Ishikawa (cell line): Measurements from ENCODE around the gene CLSTN2.

Source experiments
- CEBPB ChIP-seq: IDR thresholded peaks from 2 replicates; pipeline ENCODE4 v1.6.1; 2012
- CREB1 ChIP-seq: IDR thresholded peaks from 2 replicates; pipeline ENCODE4 v1.6.1; 2012; ENCODE audit warnings: low read depth
- EGR1 ChIP-seq: IDR thresholded peaks from 2 replicates; pipeline ENCODE4 v1.6.1; 2012
- EP300 ChIP-seq: IDR thresholded peaks from 2 replicates; pipeline ENCODE4 v1.6.1; 2012; ENCODE audit warnings: borderline replicate concordance
- FOXM1 ChIP-seq: IDR thresholded peaks from 2 replicates; pipeline ENCODE4 v1.6.1; 2012; ENCODE audit warnings: low read depth, borderline replicate concordance
- NFIC ChIP-seq: IDR thresholded peaks from 2 replicates; pipeline ENCODE4 v1.6.1; 2012
- RAD21 ChIP-seq: IDR thresholded peaks from 2 replicates; pipeline ENCODE4 v1.6.1; 2012; ENCODE audit warnings: low read depth
- TAF1 ChIP-seq: IDR thresholded peaks from 2 replicates; pipeline ENCODE4 v1.6.1; 2012; ENCODE audit warnings: low read depth, mild to moderate bottlenecking
- TCF12 ChIP-seq: IDR thresholded peaks from 2 replicates; pipeline ENCODE4 v1.6.1; 2012; ENCODE audit warnings: low read depth
- TEAD4 ChIP-seq: IDR thresholded peaks from 2 replicates; pipeline ENCODE4 v1.6.1; 2012
- YY1 ChIP-seq: IDR thresholded peaks from 2 replicates; pipeline ENCODE4 v1.6.1; 2012; ENCODE audit warnings: low read depth
- ZBTB7A ChIP-seq: IDR thresholded peaks from 2 replicates; pipeline ENCODE4 v1.6.1; 2012; ENCODE audit warnings: low read depth
- TF ChIP-seq, protein P1 (sequence below): IDR thresholded peaks from 2 replicates; pipeline ENCODE4 v1.6.1; 2012; ENCODE audit warnings: low read depth, mild to moderate bottlenecking
- TF ChIP-seq, protein P2 (sequence below): IDR thresholded peaks from 2 replicates; pipeline ENCODE4 v1.6.1; 2012
- TF ChIP-seq, protein P3 (sequence below): IDR thresholded peaks from 2 replicates; pipeline ENCODE4 v1.6.1; 2012

The CLSTN2 gene

DNA sequence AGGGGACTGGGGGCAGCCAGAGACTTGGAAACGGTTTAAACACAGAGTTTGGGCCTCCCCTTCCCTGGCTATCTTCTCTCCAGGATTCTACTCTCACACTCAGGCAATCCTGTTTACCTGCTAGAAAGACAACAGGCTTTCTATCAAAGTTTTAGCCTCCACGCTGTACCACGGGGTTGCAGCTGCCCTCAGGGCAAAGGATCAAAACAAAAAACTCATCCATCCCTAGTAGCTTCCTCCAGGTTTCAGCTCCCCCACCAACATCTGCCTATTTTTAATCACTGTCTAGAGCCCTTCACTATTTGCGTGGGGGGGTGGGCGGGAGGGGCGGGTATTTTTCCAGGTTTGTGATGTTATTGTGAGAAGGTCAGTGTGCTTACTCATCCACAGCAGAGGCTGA is 456.1 kb downstream of the CLSTN2 start:
- TF ChIP-seq EP300 (no peak), FOXM1 (no peak), TAF1 (no peak), YY1 (no peak), ZBTB7A (no peak), CREB1 (no peak), TEAD4 (no peak), EGR1 (no peak)

DNA sequence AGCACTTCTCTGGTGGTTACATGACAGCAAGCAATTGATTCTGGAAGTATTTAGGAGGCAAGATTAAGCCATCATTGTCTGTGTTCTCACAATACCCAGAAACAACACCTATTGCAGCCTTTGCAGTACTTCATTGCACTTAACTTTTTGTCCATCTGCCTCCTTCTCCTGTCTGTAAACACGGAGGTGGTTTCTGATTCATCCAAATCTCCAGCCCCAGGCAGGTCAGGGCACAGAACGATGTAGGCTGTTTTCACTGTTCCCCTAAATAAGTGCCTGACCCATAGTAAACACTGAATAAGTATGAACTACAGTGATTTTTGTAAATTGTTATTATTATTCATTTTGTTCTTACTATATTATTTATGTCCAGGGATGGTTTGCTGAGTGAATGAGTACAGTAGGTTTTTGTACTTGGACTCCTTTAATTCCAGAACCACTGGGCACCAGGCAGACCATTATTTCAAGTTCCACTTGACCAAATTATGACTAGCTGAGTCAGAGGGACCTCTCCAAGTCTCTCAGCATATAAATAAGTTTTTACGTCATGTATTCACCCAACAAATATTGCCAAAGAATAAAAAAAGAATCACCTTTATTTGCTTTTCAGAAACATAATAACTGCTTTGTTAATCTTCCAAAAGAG is 459.6 kb downstream of the CLSTN2 start:
- TF ChIP-seq FOXM1 (no peak), TAF1 (no peak), YY1 (no peak), EP300 (no peak), TCF12 (no peak), ZBTB7A (no peak), EGR1 (no peak), CEBPB (no peak), CREB1 (no peak)

DNA sequence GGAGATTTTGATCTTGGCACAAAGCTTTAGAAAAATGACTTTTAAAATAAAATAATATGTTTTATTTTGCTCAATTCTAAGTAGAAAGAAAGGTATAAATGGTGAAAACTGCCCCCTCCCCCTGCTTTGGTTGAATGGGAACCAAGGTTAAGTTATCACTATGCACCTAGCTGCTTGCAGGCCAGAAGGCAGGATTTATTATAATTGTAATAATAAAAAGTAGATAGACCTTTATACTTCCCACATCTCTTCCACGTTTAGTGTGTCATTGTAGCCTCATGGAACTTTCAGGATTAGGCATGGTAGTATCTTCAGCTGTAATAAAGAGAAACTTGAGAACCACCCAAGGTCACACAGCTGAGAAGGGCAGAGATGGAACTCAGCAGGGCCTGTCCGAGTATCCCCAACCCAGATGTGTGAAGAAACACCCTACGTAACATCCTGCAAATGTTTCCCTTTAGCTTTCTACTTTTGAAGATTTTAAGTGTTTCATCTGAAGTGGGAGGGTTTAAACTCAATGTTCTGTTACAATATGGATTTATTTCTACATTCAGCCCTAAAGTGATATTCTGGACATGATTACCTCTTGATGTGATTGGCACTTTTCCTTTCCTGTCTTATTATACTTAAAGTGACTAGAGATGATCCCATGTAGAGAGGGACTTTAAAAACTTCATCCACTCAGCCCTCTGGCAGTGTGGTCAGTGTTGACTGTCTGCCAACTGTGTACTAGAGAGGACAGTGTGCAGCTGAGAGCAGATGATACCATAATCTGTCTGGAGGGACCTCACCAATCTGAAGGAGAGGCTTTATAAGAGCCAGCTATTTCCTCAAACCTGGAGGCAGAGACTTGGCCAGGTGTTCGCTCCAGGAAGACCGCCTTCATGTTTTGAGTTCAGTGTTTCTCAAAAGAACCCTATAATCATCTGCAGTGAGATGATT is 460.4 kb downstream of the CLSTN2 start:
- TF ChIP-seq, protein P1, sequence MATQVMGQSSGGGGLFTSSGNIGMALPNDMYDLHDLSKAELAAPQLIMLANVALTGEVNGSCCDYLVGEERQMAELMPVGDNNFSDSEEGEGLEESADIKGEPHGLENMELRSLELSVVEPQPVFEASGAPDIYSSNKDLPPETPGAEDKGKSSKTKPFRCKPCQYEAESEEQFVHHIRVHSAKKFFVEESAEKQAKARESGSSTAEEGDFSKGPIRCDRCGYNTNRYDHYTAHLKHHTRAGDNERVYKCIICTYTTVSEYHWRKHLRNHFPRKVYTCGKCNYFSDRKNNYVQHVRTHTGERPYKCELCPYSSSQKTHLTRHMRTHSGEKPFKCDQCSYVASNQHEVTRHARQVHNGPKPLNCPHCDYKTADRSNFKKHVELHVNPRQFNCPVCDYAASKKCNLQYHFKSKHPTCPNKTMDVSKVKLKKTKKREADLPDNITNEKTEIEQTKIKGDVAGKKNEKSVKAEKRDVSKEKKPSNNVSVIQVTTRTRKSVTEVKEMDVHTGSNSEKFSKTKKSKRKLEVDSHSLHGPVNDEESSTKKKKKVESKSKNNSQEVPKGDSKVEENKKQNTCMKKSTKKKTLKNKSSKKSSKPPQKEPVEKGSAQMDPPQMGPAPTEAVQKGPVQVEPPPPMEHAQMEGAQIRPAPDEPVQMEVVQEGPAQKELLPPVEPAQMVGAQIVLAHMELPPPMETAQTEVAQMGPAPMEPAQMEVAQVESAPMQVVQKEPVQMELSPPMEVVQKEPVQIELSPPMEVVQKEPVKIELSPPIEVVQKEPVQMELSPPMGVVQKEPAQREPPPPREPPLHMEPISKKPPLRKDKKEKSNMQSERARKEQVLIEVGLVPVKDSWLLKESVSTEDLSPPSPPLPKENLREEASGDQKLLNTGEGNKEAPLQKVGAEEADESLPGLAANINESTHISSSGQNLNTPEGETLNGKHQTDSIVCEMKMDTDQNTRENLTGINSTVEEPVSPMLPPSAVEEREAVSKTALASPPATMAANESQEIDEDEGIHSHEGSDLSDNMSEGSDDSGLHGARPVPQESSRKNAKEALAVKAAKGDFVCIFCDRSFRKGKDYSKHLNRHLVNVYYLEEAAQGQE = no peak
- no peak for TF ChIP-seq CREB1
- TF ChIP-seq, protein P2, sequence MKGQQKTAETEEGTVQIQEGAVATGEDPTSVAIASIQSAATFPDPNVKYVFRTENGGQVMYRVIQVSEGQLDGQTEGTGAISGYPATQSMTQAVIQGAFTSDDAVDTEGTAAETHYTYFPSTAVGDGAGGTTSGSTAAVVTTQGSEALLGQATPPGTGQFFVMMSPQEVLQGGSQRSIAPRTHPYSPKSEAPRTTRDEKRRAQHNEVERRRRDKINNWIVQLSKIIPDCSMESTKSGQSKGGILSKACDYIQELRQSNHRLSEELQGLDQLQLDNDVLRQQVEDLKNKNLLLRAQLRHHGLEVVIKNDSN = no peak
- TF ChIP-seq RAD21 = no peak
- no peak for TF ChIP-seq ZBTB7A
- TF ChIP-seq, protein P3, sequence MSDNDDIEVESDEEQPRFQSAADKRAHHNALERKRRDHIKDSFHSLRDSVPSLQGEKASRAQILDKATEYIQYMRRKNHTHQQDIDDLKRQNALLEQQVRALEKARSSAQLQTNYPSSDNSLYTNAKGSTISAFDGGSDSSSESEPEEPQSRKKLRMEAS = no peak
- no peak for TF ChIP-seq EP300
- TF ChIP-seq NFIC = no peak
- TF ChIP-seq FOXM1 = no peak
- TF ChIP-seq TAF1 = no peak
- no peak for TF ChIP-seq CEBPB
- no peak for TF ChIP-seq TEAD4
- TF ChIP-seq TCF12 = no peak
- TF ChIP-seq YY1 = no peak
- no peak for TF ChIP-seq EGR1

DNA sequence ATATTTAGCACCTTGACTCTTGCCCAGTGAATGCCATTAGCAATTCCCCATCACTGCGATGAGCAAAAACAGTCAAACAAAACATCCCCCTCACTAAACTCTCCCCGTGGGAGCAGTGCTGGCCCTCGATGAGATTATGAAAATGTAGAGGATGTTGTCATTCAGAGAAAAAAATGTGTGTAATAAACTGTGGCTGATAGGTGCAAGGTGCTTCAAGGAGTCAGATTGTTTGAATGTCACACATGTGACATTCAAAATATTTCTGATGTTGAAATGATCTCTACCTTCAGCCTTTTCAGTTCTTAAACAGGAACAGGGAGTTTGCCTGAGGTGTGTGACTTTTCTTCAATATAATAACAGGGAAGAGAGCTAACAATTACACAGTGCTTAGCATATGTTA is 461.1 kb downstream of the CLSTN2 start:
- TF ChIP-seq EP300 = no peak
- no peak for TF ChIP-seq NFIC
- TF ChIP-seq EGR1 = no peak
- TF ChIP-seq, protein P3 = no peak
- TF ChIP-seq, protein P1 = no peak
- TF ChIP-seq YY1 = no peak
- no peak for TF ChIP-seq FOXM1
- no peak for TF ChIP-seq ZBTB7A
- no peak for TF ChIP-seq CEBPB
- TF ChIP-seq RAD21 = no peak

DNA sequence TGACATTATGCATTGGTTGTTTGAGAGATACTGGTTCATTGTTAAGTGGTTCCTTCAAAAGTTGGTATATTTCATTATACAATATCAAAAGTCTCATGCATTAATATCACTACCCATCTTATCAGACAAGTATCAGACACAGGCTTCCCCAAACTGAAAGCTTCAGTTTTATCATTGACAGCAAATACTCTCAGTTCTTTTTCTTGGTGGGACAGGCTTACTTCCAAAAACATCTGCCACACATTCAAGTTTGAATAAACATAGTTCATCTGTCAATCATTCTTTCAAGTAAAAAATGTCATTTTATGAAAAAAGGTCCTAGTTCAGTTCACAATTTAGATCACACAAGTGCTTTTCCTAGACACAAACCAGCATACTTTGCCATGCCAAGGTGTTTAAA is 462.9 kb downstream of the CLSTN2 start:
- TF ChIP-seq EP300 (no peak), CEBPB (no peak), TCF12 (no peak), TAF1 (no peak), NFIC (no peak), EGR1 (no peak), CREB1 (no peak), FOXM1 (no peak), ZBTB7A (no peak)
- TF ChIP-seq, protein P1 = no peak
- TF ChIP-seq, protein P3 = no peak
- TF ChIP-seq, protein P2 = no peak
